OCI-LY1 (cell line): Measurements from ENCODE around the gene HAPLN2.

ENCODE experiments used
- CTCF ChIP-seq: fragments of 200-600 bp; sonication (generic), shearing (Covaris generic); IDR thresholded peaks from 2 replicates; pipeline ENCODE4 v1.5.1; 2017; ENCODE audit warnings: mild to moderate bottlenecking, antibody characterized with exemption, low read length, moderate library complexity, mixed read lengths
- EZH2 ChIP-seq: fragments of 200-600 bp; sonication (generic), shearing (Covaris generic); IDR thresholded peaks from 2 replicates; pipeline ENCODE4 v1.8.0; 2017; ENCODE audit warnings: borderline replicate concordance, mixed run types, mild to moderate bottlenecking, antibody characterized with exemption, low read length, moderate library complexity, mixed read lengths

GRCh38 chr1:156664767-156665411 lies 45.7 kb downstream of the HAPLN2 start:
- no peak for TF ChIP-seq CTCF
- no peak for TF ChIP-seq EZH2
